Activated naive CD8-positive, alpha-beta T cell treated with anti-CD3 and anti-CD28 coated beads, Interleukin-2, amount 50 U/mL, for 24 hours (primary cell): ENCODE data around the gene PVALEF.

Experiments
- ATAC-seq: fragments of 150-1000 bp; cut with Tn5 transposase; one replicate; pipeline ENCODE4 v1.10.0; 2021
- DNase-seq: peaks from one replicate; pipeline ENCODE4 v3.0.0; 2021
- H3K27ac Mint-ChIP-seq: one replicate; pipeline ENCODE4 v1.8.0; 2021; ENCODE audit warnings: mild to moderate bottlenecking, mixed read lengths
- H3K27me3 Mint-ChIP-seq: one replicate; pipeline ENCODE4 v1.8.0; 2021; ENCODE audit warnings: mixed read lengths
- H3K36me3 Mint-ChIP-seq: one replicate; pipeline ENCODE4 v1.8.0; 2021; ENCODE audit warnings: low read depth, mixed read lengths
- H3K4me1 Mint-ChIP-seq: one replicate; pipeline ENCODE4 v1.8.0; 2021; ENCODE audit warnings: mixed read lengths
- H3K4me3 Mint-ChIP-seq: one replicate; pipeline ENCODE4 v1.8.0; 2021; ENCODE audit warnings: mild to moderate bottlenecking, moderate library complexity, mixed read lengths
- H3K9me3 Mint-ChIP-seq: one replicate; pipeline ENCODE4 v1.8.0; 2021; ENCODE audit warnings: mixed read lengths

PVALEF gene

GRCh38 chr17:81165246-81166032, at the start of gene PVALEF:
Gene PVALEF (plus strand): TSS chr17:81165507. CDS start chr17:81181227, 15,720 bp downstream.
- DNase-seq, result no peak
- Mint-ChIP-seq H3K27ac (no peak within 1 kb of the TSS), H3K36me3 (no peaks in the 10 kb centered on the region), H3K9me3 (no peaks in the 10 kb centered on the region), H3K27me3 (peaks cover 11% of the 10 kb centered on the region), H3K4me1 (peaks cover 11% of the 10 kb centered on the region), H3K4me3 (peak within 1 kb of the TSS; percentile 24)
- ATAC-seq, result no peak

- no peaks in the 10 kb centered on the region for H3K27me3 Mint-ChIP-seq
- no peak for DNase-seq
- H3K9me3 Mint-ChIP-seq, result no peaks in the 10 kb centered on the region
- H3K36me3 Mint-ChIP-seq, result no peaks in the 10 kb centered on the region
- H3K4me3 Mint-ChIP-seq, result no peak overlapping the region
- H3K27ac Mint-ChIP-seq, result no peak overlapping the region
- no peaks in the 10 kb centered on the region for H3K4me1 Mint-ChIP-seq
- no peak for ATAC-seq
Observed at GRCh38 chr17:81115749-81116464, 49.4 kb upstream of the PVALEF start.

GRCh38 chr17:81116704-81117103, 48.6 kb upstream of the PVALEF start:
- no peak for ATAC-seq
- H3K27me3 Mint-ChIP-seq, result no peaks in the 10 kb centered on the region
- H3K36me3 Mint-ChIP-seq, result no peaks in the 10 kb centered on the region

GRCh38 chr17:81117672-81118198, 47.6 kb upstream of the PVALEF start:
- Mint-ChIP-seq H3K4me1 (no peaks in the 10 kb centered on the region), H3K4me3 (no peak overlapping the region), H3K36me3 (no peaks in the 10 kb centered on the region), H3K27ac (no peak overlapping the region), H3K27me3 (no peaks in the 10 kb centered on the region), H3K9me3 (no peaks in the 10 kb centered on the region)
- DNase-seq, result no peak
- no peak for ATAC-seq

More at GRCh38 chr17:81116704-81117103, 48.6 kb upstream of the PVALEF start:
- no peaks in the 10 kb centered on the region for H3K4me1 Mint-ChIP-seq
- DNase-seq, result no peak
- no peak overlapping the region for H3K27ac Mint-ChIP-seq
- no peaks in the 10 kb centered on the region for H3K9me3 Mint-ChIP-seq
- no peak overlapping the region for H3K4me3 Mint-ChIP-seq

- Mint-ChIP-seq H3K36me3 (no peaks in the 10 kb centered on the region), H3K9me3 (no peaks in the 10 kb centered on the region), H3K4me3 (peak overlapping the region; percentile 36), H3K4me1 (no peaks in the 10 kb centered on the region), H3K27me3 (no peaks in the 10 kb centered on the region), H3K27ac (no peak overlapping the region)
- ATAC-seq (no peak), DNase-seq (no peak)
Observed at GRCh38 chr17:81118308-81119221, 46.7 kb upstream of the PVALEF start.

- H3K9me3 Mint-ChIP-seq, result no peaks in the 10 kb centered on the region
- no peaks in the 10 kb centered on the region for H3K36me3 Mint-ChIP-seq
- DNase-seq (peak; percentile 88), ATAC-seq (peak; percentile 50)
- no peaks in the 10 kb centered on the region for H3K27me3 Mint-ChIP-seq
- H3K27ac Mint-ChIP-seq, result no peak overlapping the region
- no peaks in the 10 kb centered on the region for H3K4me1 Mint-ChIP-seq
- H3K4me3 Mint-ChIP-seq, result peak overlapping the region; percentile 43
Observed at GRCh38 chr17:81119223-81120148, 45.8 kb upstream of the PVALEF start.

GRCh38 chr17:81120149-81120484, 45.2 kb upstream of the PVALEF start:
- H3K4me1 Mint-ChIP-seq, result no peaks in the 10 kb centered on the region
- no peaks in the 10 kb centered on the region for H3K36me3 Mint-ChIP-seq
- ATAC-seq, result no peak
- H3K9me3 Mint-ChIP-seq, result no peaks in the 10 kb centered on the region
- DNase-seq, result no peak
- no peak overlapping the region for H3K27ac Mint-ChIP-seq
- no peaks in the 10 kb centered on the region for H3K27me3 Mint-ChIP-seq
- H3K4me3 Mint-ChIP-seq, result no peak overlapping the region

GRCh38 chr17:81120695-81121621, 44.3 kb upstream of the PVALEF start:
- no peaks in the 10 kb centered on the region for H3K4me1 Mint-ChIP-seq
- H3K36me3 Mint-ChIP-seq, result no peaks in the 10 kb centered on the region
- H3K9me3 Mint-ChIP-seq, result no peaks in the 10 kb centered on the region
- ATAC-seq (no peak), DNase-seq (no peak)
- H3K27me3 Mint-ChIP-seq, result no peaks in the 10 kb centered on the region
- no peak overlapping the region for H3K4me3 Mint-ChIP-seq
- H3K27ac Mint-ChIP-seq, result no peak overlapping the region

- DNase-seq (no peak), ATAC-seq (no peak)
- no peak overlapping the region for H3K4me3 Mint-ChIP-seq
- no peaks in the 10 kb centered on the region for H3K36me3 Mint-ChIP-seq
- H3K9me3 Mint-ChIP-seq, result no peaks in the 10 kb centered on the region
- no peaks in the 10 kb centered on the region for H3K27me3 Mint-ChIP-seq
- no peaks in the 10 kb centered on the region for H3K4me1 Mint-ChIP-seq
- H3K27ac Mint-ChIP-seq, result no peak overlapping the region
Observed at GRCh38 chr17:81121841-81122733, 43.2 kb upstream of the PVALEF start.

GRCh38 chr17:81123052-81124048, 42.0 kb upstream of the PVALEF start:
- Mint-ChIP-seq H3K36me3 (no peaks in the 10 kb centered on the region), H3K4me1 (no peaks in the 10 kb centered on the region), H3K27ac (no peak overlapping the region), H3K27me3 (no peaks in the 10 kb centered on the region), H3K4me3 (no peak overlapping the region), H3K9me3 (no peaks in the 10 kb centered on the region)
- no peak for DNase-seq
- no peak for ATAC-seq

- Mint-ChIP-seq H3K9me3 (no peaks in the 10 kb centered on the region), H3K4me1 (no peaks in the 10 kb centered on the region), H3K36me3 (no peaks in the 10 kb centered on the region), H3K4me3 (no peak overlapping the region), H3K27me3 (no peaks in the 10 kb centered on the region), H3K27ac (no peak overlapping the region)
- DNase-seq (no peak), ATAC-seq (no peak)
Observed at GRCh38 chr17:81124377-81124776, 40.9 kb upstream of the PVALEF start.
